Measurements from ENCODE around the gene SMYD3. TPM values are rescaled to one million over a fixed set of nuclear protein-coding genes. Genes with fewer than 3 reads are reported as not detected.

The SMYD3 gene
- total RNA-seq, 1 donor from 2014 or later: 20.8 TPM

- Mint-ChIP-seq H3K4me3 (no peak overlapping the region), H3K36me3 (ENCODE audit: low read depth) (no peaks in the 10 kb centered on the region), H3K9me3 (peaks cover 2% of the 10 kb centered on the region), H3K4me1 (no peaks in the 10 kb centered on the region), H3K27ac (no peak overlapping the region), H3K27me3 (no peaks in the 10 kb centered on the region)
- DNase-seq (no peak), ATAC-seq (ENCODE audit: low read depth) (no peak)
- intact Hi-C loops (cut with micrococcal nuclease): no loop called here
- ChIA-PET POLR2A (no interaction called here), CTCF (no interaction called here)
- TF ChIP-seq CTCF (IDR thresholded peaks at IDR 0.05): no peak
These were observed 364.7 kb downstream of the SMYD3 start for GRCh38 chr1:246142320-246142893.

- no peak for TF ChIP-seq CTCF (IDR thresholded peaks at IDR 0.05)
- Mint-ChIP-seq H3K36me3 (ENCODE audit: low read depth) (no peaks in the 10 kb centered on the region), H3K4me1 (no peaks in the 10 kb centered on the region), H3K9me3 (peaks cover 2% of the 10 kb centered on the region), H3K27me3 (no peaks in the 10 kb centered on the region), H3K4me3 (no peak overlapping the region), H3K27ac (no peak overlapping the region)
- intact Hi-C loops (cut with micrococcal nuclease): no loop called here
- DNase-seq (no peak), ATAC-seq (ENCODE audit: low read depth) (no peak)
- ChIA-PET CTCF (no interaction called here), POLR2A (no interaction called here)
These were observed 365.8 kb downstream of the SMYD3 start for GRCh38 chr1:246141306-246141705.

GRCh38 chr1:246139745-246140182, 367.3 kb downstream of the SMYD3 start:
- no peaks in the 10 kb centered on the region for H3K9me3 Mint-ChIP-seq
- no peak for ATAC-seq (ENCODE audit: low read depth)
- no peak for TF ChIP-seq CTCF (IDR thresholded peaks at IDR 0.05)
- POLR2A ChIA-PET: no interaction called here
- no peak overlapping the region for H3K27ac Mint-ChIP-seq
- H3K4me1 Mint-ChIP-seq: no peaks in the 10 kb centered on the region
- intact Hi-C loops (cut with micrococcal nuclease): no loop called here
- no peaks in the 10 kb centered on the region for H3K27me3 Mint-ChIP-seq
- CTCF ChIA-PET: no interaction called here
- H3K36me3 Mint-ChIP-seq (ENCODE audit: low read depth): no peaks in the 10 kb centered on the region
- DNase-seq: no peak
- H3K4me3 Mint-ChIP-seq: no peak overlapping the region

- Mint-ChIP-seq H3K27me3 (no peaks in the 10 kb centered on the region), H3K36me3 (ENCODE audit: low read depth) (no peaks in the 10 kb centered on the region), H3K9me3 (no peaks in the 10 kb centered on the region), H3K4me1 (no peaks in the 10 kb centered on the region), H3K27ac (no peak overlapping the region), H3K4me3 (no peak overlapping the region)
- CTCF ChIA-PET: interaction anchor here (0.6 kb wide), 1 partner anchor 38 kb away, joined by 4 read pairs; no protein-coding TSS in a partner anchor
- ATAC-seq (ENCODE audit: low read depth) (no peak), DNase-seq (no peak)
- intact Hi-C loops (cut with micrococcal nuclease): no loop called here
- POLR2A ChIA-PET: no interaction called here
- no peak for TF ChIP-seq CTCF (IDR thresholded peaks at IDR 0.05)
These were observed 368.3 kb downstream of the SMYD3 start for GRCh38 chr1:246138781-246139180.

- ChIA-PET POLR2A (interaction anchor here (0.6 kb wide), 1 partner anchor 911 kb away, joined by 3 read pairs; no protein-coding TSS in a partner anchor), CTCF (no interaction called here)
- DNase-seq (no peak), ATAC-seq (ENCODE audit: low read depth) (no peak)
- Mint-ChIP-seq H3K27ac (no peak overlapping the region), H3K4me3 (no peak overlapping the region), H3K36me3 (ENCODE audit: low read depth) (no peaks in the 10 kb centered on the region), H3K9me3 (no peaks in the 10 kb centered on the region), H3K27me3 (no peaks in the 10 kb centered on the region), H3K4me1 (no peaks in the 10 kb centered on the region)
- intact Hi-C loops (cut with micrococcal nuclease): no loop called here
- no peak for TF ChIP-seq CTCF (IDR thresholded peaks at IDR 0.05)
These were observed 370.6 kb downstream of the SMYD3 start for GRCh38 chr1:246136477-246136876.
